Right hindlimb (tissue), 1 donor: ENCODE results near the gene MIOX.
"Not testable (repeated sequence)": the region's sequence is repeated elsewhere in the genome, so short reads cannot be mapped to it uniquely, and the experiment has no call there.

Experiments
- DNase-seq: peaks from one replicate; pipeline ENCODE4 v3.0.0-alpha.2; 2018

The MIOX gene

DNA sequence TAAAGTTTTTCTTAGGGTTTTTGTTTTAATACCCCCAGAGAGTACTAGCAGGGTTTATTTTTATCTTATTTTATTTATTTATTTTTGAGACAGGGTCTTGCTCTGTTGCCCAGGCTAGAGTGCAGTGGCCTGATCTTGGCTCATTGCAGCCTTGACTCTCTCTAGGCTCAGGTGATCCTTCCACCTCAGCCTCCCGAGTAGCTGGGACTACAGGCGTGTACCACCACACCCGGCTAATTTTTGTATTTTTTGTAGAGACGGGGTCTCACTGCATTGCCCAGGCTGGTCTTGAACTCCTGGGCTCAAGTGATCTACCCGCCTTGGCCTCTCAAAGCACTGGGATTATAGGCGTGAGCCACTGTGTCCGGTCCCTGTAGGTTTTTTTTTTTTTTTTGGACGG, 33.5 kb downstream of the MIOX start:
- DNase-seq = not testable (repeated sequence)

- no peak for DNase-seq
Measured at GRCh38 chr22:50520826-50521453, 34.3 kb downstream of the MIOX start.

GRCh38 chr22:50521710-50522109, 35.1 kb downstream of the MIOX start:
- no peak for DNase-seq

DNA sequence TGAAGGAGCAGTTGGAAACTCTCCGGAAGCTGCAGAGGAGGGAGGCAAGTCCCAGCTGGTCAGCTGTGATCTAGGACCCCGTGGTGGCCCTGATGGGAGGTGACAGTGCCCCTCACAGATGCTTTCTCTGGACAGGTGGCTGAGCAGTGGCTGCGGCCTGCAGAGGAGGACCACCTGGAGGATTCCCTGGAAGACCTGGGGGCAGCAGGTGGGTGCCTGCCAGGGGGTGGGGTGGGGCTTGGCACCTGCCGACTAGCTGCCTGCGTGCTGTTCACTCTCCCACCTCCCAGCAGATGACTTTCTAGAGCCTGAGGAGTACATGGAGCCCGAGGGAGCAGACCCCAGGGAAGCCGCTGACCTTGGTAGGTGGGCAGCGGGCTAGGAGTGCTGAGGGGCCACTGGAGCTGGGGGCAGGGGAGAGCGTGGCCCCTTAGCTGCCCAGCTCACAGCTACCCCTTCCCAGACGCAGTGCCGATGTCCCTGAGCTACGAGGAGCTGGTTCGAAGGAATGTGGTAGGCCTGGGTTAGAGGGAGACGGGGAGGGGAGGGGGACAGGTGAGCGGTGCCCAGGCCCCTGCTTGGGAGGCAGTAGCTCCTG, 35.6 kb downstream of the MIOX start:
- peak; percentile 25 for DNase-seq

DNA sequence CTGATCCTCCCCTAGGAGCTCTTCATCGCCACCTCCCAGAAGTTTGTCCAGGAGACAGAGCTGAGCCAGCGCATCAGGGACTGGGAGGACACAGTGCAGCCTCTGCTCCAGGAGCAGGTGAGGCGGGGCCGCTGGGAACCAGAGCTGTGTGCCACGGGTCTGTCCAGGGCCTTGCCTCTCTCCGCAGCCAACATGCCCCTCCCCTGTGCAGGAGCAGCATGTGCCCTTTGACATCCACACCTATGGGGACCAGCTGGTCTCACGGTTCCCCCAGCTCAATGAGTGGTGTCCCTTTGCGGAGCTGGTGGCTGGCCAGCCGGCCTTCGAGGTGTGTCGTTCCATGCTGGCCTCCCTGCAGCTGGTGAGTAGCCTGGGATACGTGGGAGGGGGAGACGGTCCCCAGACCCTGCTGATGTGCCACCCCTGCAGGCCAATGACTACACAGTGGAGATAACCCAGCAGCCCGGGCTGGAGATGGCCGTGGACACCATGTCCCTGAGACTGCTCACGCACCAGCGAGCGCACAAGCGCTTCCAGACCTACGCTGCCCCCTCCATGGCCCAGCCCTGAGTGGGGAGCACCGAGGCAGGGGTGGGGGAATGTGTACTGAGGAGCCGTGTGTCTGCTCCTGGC, 36.3 kb downstream of the MIOX start:
- DNase-seq = peak; percentile 21

DNA sequence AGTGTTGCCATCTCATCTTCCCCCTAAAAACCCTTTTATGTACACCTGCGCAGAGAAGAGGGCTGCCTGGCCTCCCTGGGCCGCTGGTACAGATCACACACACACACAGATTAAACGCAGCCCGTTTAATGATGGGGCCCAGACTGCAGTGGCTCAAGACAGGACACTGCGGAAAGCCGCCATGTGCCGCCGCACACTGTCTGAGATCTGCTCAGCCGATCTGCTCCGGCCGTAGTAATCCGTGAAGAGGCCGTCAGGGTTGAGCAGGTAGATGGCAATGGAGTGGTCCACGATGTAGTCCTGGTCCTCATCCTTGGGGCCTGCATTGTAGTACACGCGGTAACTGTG, 36.8 kb downstream of the MIOX start:
- DNase-seq = no peak

- peak; percentile 23 for DNase-seq
Measured at GRCh38 chr22:50523806-50524675, 37.4 kb downstream of the MIOX start.

- DNase-seq = no peak
Measured at GRCh38 chr22:50524676-50525103, 38.0 kb downstream of the MIOX start.

- peak; percentile 98 for DNase-seq
Measured at GRCh38 chr22:50525104-50525857, 38.6 kb downstream of the MIOX start, which contains the start of gene SCO2. TSS of gene SCO2 (minus strand) at chr22:50525598. CDS start at chr22:50524411, 1,187 bp downstream.

- DNase-seq = no peak
Measured at GRCh38 chr22:50525858-50526107, 39.1 kb downstream of the MIOX start.

- DNase-seq = peak; percentile 92
Measured at GRCh38 chr22:50526108-50526833, 39.6 kb downstream of the MIOX start.

GRCh38 chr22:50526834-50527801, 40.5 kb downstream of the MIOX start:
- peak; percentile 46 for DNase-seq

DNA sequence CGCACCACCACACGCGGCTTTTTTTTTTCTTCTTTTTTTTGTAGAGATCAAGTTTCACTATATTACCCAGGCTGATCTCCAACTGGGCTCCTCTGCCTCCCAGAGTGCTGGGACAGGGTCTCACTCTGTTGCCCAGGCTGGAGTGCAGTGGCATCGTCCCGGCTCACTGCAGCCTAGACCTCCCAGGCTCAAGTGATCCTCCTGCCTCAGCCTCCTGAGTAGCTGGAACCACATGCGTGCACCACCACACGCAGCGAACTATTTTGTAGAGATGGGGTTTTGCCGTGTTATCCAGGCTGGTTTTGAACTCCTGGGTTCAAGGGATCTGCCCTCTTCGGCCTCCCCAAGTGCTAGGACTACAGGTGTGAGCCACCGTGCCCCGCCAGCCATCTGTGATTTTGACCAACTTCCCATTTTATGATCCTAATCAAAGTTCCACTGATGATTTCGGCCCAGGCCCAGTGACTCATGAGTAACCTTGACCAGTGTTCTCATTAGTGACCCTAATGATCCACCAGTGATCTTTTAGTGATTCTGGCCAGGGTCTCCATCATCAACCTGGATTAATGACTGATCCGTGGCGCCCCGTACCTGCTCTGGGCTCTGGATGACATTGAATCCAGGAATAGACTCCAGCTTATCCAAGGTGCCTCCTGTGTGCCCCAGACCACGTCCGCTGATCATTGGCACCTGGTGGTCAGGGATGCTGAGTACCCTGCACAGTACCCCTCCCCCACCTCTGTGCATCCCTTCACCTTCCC, 41.4 kb downstream of the MIOX start:
- DNase-seq = no peak

- DNase-seq = no peak
Measured at GRCh38 chr22:50528682-50529415, 42.2 kb downstream of the MIOX start.

DNA sequence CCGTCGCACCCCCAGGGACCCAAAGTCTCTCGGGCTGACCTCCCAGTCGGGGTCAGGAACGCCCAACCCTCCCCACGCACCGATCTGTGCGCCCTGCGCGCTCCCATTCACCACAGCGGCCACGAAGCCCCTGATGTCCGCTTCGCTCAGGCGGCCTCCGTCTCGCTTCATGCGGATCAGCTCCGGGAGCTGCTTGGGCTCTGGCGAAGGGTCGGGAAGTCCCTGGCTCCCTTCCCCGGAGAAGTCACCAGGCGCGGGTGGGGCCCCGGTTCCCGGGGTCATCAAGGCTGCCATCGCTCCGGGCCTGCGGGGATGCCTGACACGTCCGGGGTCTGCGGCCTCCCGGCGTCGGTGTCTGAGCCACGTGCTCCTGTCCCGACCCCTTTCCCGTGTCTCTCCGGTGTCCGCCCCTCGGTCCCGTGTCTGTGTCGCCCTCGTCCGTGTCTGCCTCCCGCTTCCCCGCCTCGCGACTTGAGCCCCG, 42.8 kb downstream of the MIOX start:
- peak; percentile 58 for DNase-seq

DNA sequence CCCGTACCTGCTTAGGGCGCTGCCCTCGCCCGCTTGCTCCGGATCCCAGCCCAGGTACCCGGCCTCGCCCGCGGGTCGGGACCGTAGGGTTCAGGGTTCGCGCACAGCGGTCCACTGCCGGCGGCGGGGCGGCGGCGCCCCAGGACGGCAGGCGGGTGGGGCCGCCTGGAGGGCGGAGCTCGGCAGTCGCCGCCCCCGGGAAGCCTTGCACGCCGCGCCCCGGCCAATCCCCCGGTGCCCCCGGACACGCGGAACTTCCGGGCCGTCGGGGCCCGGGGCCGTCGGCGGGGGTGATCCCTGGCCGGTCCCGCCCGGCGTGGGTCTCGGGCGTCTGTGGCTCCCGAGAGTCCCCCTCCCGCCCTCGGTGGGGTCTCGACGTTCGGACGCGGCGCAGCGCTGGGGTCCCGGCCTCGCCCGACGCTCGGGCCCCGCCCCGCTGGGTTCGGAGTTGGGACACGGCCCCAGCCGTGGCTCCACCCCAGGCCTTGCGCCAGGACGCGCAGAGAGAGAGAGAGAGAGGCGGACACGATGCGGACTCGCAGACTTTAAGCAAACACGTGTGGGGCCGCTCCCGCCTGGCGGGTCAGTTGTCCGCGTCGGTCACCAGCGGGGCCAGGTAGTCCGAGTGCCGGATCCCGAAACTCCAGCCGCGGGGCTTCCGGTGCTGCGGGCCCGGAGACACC, 43.4 kb downstream of the MIOX start, which contains the start of gene TYMP:
TYMP (minus strand) TSS at position 116 of the 683 bp plus-strand sequence. CDS start 303 bp downstream, outside the sequence.
- peak; percentile 85 for DNase-seq

DNA sequence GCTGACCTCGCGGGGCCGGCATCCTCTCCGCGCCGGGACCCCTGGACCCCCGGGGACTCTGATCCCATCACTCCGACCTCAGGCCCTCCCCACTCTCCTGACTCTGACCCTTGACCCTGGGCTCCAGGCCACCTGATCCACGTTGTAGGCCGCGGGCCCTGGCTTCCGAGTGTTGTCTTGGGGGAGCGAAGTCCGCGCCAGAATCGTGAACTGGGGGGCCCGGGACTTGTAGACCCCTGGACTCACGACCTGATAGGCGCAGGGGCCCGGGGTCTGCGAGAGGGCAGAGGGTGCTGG, 43.9 kb downstream of the MIOX start:
- no peak for DNase-seq

DNA sequence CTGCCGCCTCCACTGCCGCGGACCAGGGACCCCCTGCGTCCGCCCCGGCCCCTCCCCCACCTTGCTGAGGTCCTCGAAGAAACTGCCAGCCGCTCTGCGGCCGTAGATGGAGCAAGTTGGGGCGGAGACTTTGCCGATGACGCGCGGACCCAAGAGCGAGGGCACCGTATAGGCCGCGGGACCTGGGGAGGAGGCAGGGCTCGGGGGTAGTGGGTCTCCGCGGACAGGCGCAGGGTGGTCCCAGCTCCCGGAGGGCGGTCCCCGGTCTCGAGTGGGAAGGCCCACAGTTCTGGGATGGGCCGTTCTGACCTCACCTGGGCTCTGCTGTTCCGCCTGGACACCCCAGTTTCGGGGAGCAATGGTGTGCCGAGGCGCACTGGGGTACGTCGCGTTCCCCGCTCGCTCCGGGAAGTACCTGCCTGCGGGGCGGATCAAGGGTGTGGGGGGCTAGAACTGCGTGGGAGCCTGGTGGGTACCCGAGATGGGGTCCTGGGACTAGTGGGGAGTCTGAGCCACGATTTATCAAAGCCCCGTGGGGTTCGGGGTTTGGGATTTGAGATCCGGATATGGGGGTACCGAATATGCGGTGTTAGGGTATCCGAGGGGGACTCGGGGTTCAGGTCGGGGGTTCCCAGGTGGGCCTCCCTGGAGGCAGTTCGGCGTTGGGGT, 44.4 kb downstream of the MIOX start:
- peak; percentile 81 for DNase-seq
